Neural progenitor cell (in vitro differentiated cells): ENCODE data around the gene SEZ6L2. TPM values are rescaled to one million over a fixed set of nuclear protein-coding genes. Genes with fewer than 3 reads are reported as not detected.

ENCODE experiments used
- DNase-seq: peaks from one replicate; pipeline ENCODE4 v3.0.0-alpha.2; 2016; ENCODE audit warnings: low spot score
- H2AFZ ChIP-seq: fragments of 200-600 bp; sonication (generic); replicated peaks from 2 replicates; pipeline ENCODE4 v1.6.1; 2016; ENCODE audit warnings: antibody characterized with exemption
- H3F3A ChIP-seq: fragments of 200-600 bp; sonication (generic); 2 replicates; pipeline ENCODE4 v1.6.1; 2016; ENCODE audit warnings: antibody characterized with exemption, low read depth
- H3K27ac ChIP-seq: fragments of 200-600 bp; sonication (generic); 2 replicates; pipeline ENCODE4 v1.5.1; 2016; ENCODE audit warnings: mild to moderate bottlenecking
- H3K27me3 ChIP-seq: fragments of 200-600 bp; sonication (generic); 2 replicates; pipeline ENCODE4 v1.6.1; 2016; ENCODE audit warnings: mild to moderate bottlenecking, moderate library complexity
- H3K36me3 ChIP-seq: fragments of 200-600 bp; sonication (generic); 2 replicates; pipeline ENCODE4 v1.5.1; 2016
- H3K4me1 ChIP-seq: fragments of 200-600 bp; sonication (generic); 2 replicates; pipeline ENCODE4 v1.6.1; 2016; ENCODE audit warnings: mixed run types
- H3K4me2 ChIP-seq: fragments of 200-600 bp; sonication (generic); 2 replicates; pipeline ENCODE4 v1.6.1; 2016
- H3K4me3 ChIP-seq: fragments of 200-600 bp; sonication (generic); 2 replicates; pipeline ENCODE4 v1.5.1; 2016
- H3K79me2 ChIP-seq: fragments of 200-600 bp; sonication (generic); 2 replicates; pipeline ENCODE4 v1.6.1; 2016; ENCODE audit warnings: low read depth
- H3K9ac ChIP-seq: fragments of 200-600 bp; sonication (generic); 2 replicates; pipeline ENCODE4 v1.6.1; 2016
- H3K9me3 ChIP-seq: fragments of 200-600 bp; sonication (generic); 2 replicates; pipeline ENCODE4 v1.5.1; 2016; ENCODE audit warnings: low read depth
- H4K20me1 ChIP-seq: fragments of 200-600 bp; sonication (generic); 2 replicates; pipeline ENCODE4 v1.6.1; 2016; ENCODE audit warnings: low read depth
- H3K27ac Mint-ChIP-seq: 3 replicates; pipeline ENCODE4 v1.8.0; 2021; ENCODE audit warnings: mixed read lengths
- H3K27me3 Mint-ChIP-seq: 2 replicates; pipeline ENCODE4 v1.8.0; 2022; ENCODE audit warnings: low read depth, mild to moderate bottlenecking, inconsistent platforms, moderate library complexity, mixed read lengths; ENCODE audit not compliant: insufficient read depth
- H3K36me3 Mint-ChIP-seq: 3 replicates; pipeline ENCODE4 v1.8.0; 2021; ENCODE audit warnings: mixed read lengths
- H3K4me1 Mint-ChIP-seq: 3 replicates; pipeline ENCODE4 v1.8.0; 2021; ENCODE audit warnings: mixed read lengths
- H3K4me3 Mint-ChIP-seq: 3 replicates; pipeline ENCODE4 v1.8.0; 2021; ENCODE audit warnings: mild to moderate bottlenecking, moderate library complexity, mixed read lengths
- H3K9me3 Mint-ChIP-seq: 3 replicates; pipeline ENCODE4 v1.8.0; 2020; ENCODE audit warnings: mixed read lengths
- EZH2 ChIP-seq: fragments of 200-600 bp; sonication (generic); IDR thresholded peaks from 2 replicates; pipeline ENCODE4 v1.6.1; 2017; ENCODE audit warnings: antibody characterized with exemption, mild to moderate bottlenecking, moderate library complexity
- EZH2phosphoT487 ChIP-seq: fragments of 200-600 bp; sonication (generic); IDR thresholded peaks from 2 replicates; pipeline ENCODE4 v1.6.1; 2017; ENCODE audit warnings: antibody characterized with exemption
- total RNA-seq: library from RNA; depleted of rRNA; stranded (reverse); fragments of >200 nt; gene quantifications from 2 replicates; pipeline ENCODE4 v1.2.3, GENCODE V29; 2015; ENCODE audit warnings: low replicate concordance
- TF ChIP-seq, protein P1 (sequence below): fragments of 200-600 bp; sonication (generic); IDR thresholded peaks from 2 replicates; pipeline ENCODE4 v1.5.1; 2017; ENCODE audit warnings: antibody characterized with exemption, mild to moderate bottlenecking

The SEZ6L2 gene
- total RNA-seq, 1 donor from 2014 or later: 11.7 TPM

DNA sequence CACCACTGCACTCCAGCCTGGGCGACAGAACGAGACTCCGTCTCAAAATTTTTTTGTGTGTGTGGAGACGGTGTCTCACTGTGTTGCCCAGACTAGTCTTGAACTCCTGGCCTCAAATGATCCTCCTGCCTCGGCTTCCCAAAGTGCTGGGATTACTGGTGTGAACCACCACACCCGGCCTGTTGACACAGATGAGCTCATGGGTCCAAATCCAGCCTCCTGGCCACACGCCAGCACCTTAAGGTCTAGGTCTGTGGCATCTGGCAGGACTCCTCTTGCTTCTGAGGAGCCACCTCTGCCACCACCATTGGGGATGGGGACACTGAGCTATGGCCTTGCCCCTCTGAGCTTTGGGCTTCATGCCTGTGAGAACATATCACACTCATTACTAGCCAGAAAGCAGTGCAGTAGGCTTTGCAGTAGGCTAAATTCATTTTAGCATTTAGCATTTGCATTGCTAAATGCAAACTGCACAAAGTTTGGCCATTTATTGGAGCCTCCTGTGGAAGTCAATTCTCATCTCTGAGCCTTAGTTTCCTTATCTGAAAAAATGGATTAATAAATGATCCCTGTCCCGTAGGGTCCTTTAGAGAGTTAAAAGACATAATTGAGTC lies 30.8 kb downstream of the SEZ6L2 start:
- H3K27me3 Mint-ChIP-seq: peaks cover 3% of the 10 kb centered on the region
- Histone ChIP-seq H3K4me2 (no peak overlapping the region), H2AFZ (no peak overlapping the region), H3K36me3 (no peaks in the 10 kb centered on the region), H3F3A (no peaks in the 10 kb centered on the region), H3K4me1 (no peaks in the 10 kb centered on the region), H3K79me2 (no peaks in the 10 kb centered on the region), H3K27me3 (no peaks in the 10 kb centered on the region), H3K4me3 (no peak overlapping the region), H3K9me3 (no peaks in the 10 kb centered on the region), H4K20me1 (no peaks in the 10 kb centered on the region), H3K27ac (no peak overlapping the region), H3K9ac (no peak overlapping the region)
- no peaks in the 10 kb centered on the region for H3K4me1 Mint-ChIP-seq
- TF ChIP-seq, protein P1, sequence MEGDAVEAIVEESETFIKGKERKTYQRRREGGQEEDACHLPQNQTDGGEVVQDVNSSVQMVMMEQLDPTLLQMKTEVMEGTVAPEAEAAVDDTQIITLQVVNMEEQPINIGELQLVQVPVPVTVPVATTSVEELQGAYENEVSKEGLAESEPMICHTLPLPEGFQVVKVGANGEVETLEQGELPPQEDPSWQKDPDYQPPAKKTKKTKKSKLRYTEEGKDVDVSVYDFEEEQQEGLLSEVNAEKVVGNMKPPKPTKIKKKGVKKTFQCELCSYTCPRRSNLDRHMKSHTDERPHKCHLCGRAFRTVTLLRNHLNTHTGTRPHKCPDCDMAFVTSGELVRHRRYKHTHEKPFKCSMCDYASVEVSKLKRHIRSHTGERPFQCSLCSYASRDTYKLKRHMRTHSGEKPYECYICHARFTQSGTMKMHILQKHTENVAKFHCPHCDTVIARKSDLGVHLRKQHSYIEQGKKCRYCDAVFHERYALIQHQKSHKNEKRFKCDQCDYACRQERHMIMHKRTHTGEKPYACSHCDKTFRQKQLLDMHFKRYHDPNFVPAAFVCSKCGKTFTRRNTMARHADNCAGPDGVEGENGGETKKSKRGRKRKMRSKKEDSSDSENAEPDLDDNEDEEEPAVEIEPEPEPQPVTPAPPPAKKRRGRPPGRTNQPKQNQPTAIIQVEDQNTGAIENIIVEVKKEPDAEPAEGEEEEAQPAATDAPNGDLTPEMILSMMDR: no peak
- TF ChIP-seq EZH2phosphoT487 (no peak), EZH2 (no peak)
- no peak for DNase-seq
- no peaks in the 10 kb centered on the region for H3K9me3 Mint-ChIP-seq
- H3K27ac Mint-ChIP-seq: no peak overlapping the region
- no peaks in the 10 kb centered on the region for H3K36me3 Mint-ChIP-seq
- no peak overlapping the region for H3K4me3 Mint-ChIP-seq

DNA sequence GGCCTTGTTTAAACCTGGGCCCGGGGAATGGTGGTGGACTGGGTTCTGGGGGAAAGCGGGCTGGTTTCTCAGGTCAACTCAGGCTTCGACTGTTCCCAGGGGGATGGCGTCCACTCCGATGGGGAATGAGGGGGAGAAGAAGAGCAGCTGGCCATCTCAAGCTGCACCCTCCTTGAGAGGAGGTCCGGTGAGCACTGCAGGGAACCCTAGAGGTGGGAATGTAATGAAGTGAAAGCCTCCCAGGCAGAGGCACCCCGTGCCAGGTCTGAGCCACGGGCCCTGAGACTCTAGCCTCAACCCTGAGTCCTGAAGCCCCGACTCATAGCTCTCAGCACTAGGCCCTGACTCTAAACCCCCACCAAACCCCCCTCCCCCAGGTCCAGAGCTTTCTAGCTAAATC lies 35.1 kb downstream of the SEZ6L2 start:
- Histone ChIP-seq H3K9me3 (no peaks in the 10 kb centered on the region), H3K27me3 (no peaks in the 10 kb centered on the region), H3K4me3 (no peak overlapping the region), H2AFZ (no peak overlapping the region), H3K36me3 (no peaks in the 10 kb centered on the region), H3K4me1 (no peaks in the 10 kb centered on the region), H3K27ac (no peak overlapping the region), H3F3A (peaks cover 13% of the 10 kb centered on the region), H3K9ac (no peak overlapping the region), H3K4me2 (no peak overlapping the region), H3K79me2 (peaks cover 23% of the 10 kb centered on the region), H4K20me1 (peaks cover 5% of the 10 kb centered on the region)
- no peaks in the 10 kb centered on the region for H3K9me3 Mint-ChIP-seq
- TF ChIP-seq EZH2phosphoT487: no peak
- TF ChIP-seq, protein P1: no peak
- no peak for TF ChIP-seq EZH2
- peaks cover 4% of the 10 kb centered on the region for H3K36me3 Mint-ChIP-seq
- no peak overlapping the region for H3K27ac Mint-ChIP-seq
- H3K4me3 Mint-ChIP-seq: peak overlapping the region; percentile 58
- H3K4me1 Mint-ChIP-seq: peaks cover 6% of the 10 kb centered on the region
- no peak for DNase-seq
- peaks cover 4% of the 10 kb centered on the region for H3K27me3 Mint-ChIP-seq

DNA sequence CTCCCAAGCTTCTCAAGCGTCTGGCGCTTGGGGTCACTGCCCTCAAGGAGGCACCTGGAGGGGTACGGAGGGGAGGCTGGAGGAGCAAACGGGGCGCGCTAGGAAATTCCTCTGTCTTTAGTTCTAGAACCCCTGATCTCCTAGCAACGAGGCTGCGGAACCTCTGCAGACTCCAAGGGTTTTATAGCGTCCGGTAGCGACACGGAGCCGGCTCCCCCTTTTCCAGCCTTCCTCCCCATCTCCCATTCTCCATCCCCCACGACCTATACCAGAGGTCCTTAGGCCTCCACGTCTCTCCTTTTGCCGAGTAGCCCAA lies 35.7 kb downstream of the SEZ6L2 start:
- Histone ChIP-seq H3K79me2 (peaks cover 23% of the 10 kb centered on the region), H3F3A (peaks cover 13% of the 10 kb centered on the region), H3K9ac (no peak overlapping the region), H3K36me3 (no peaks in the 10 kb centered on the region), H3K9me3 (no peaks in the 10 kb centered on the region), H3K4me2 (peak overlapping the region; percentile 95), H3K27ac (no peak overlapping the region), H2AFZ (no peak overlapping the region), H3K27me3 (no peaks in the 10 kb centered on the region), H4K20me1 (peaks cover 5% of the 10 kb centered on the region), H3K4me1 (no peaks in the 10 kb centered on the region), H3K4me3 (no peak overlapping the region)
- H3K27me3 Mint-ChIP-seq: peaks cover 5% of the 10 kb centered on the region
- TF ChIP-seq EZH2phosphoT487: no peak
- no peak for TF ChIP-seq EZH2
- TF ChIP-seq, protein P1: no peak
- H3K4me1 Mint-ChIP-seq: peaks cover 6% of the 10 kb centered on the region
- no peak for DNase-seq
- H3K4me3 Mint-ChIP-seq: peak overlapping the region; percentile 99
- peak overlapping the region; percentile 100 for H3K27ac Mint-ChIP-seq
- peaks cover 4% of the 10 kb centered on the region for H3K36me3 Mint-ChIP-seq
- no peaks in the 10 kb centered on the region for H3K9me3 Mint-ChIP-seq
